Tibial artery (tissue), 4 donors: ENCODE measurements around the gene EIF2B5.
"Not testable (repeated sequence)": the region's sequence is repeated elsewhere in the genome, so short reads cannot be mapped to it uniquely, and the experiment has no call there.

ENCODE experiments used
- DNase-seq, 2 donors: peaks; one replicate each; pipeline ENCODE4 v3.0.0-alpha.2; 2019
- H3K27ac ChIP-seq, 2 donors: fragments of 200-600 bp; sonication (generic) in 1 of 2; 1 replicate in 1 of 2; 2 replicates in 1 of 2; pipeline ENCODE4 v1.5.1; 2018 to 2019; ENCODE audit warnings: mild to moderate bottlenecking in 1 of 2
- H3K27me3 ChIP-seq, 2 donors: fragments of 200-600 bp; sonication (generic) in 1 of 2; one replicate each; pipeline versions ENCODE4 v1.5.1 to v1.6.0; 2016 to 2019
- H3K36me3 ChIP-seq, 3 donors: fragments of 200-600 bp; sonication (generic) in 2 of 3; one replicate each; pipeline ENCODE4 v1.5.1; 2016 to 2019; ENCODE audit warnings: mild to moderate bottlenecking in 2 of 3
- H3K4me1 ChIP-seq, 4 donors: fragments of 200-600 bp; sonication (generic) in 2 of 4; 1 replicate in 3 of 4; 2 replicates in 1 of 4; pipeline ENCODE4 v1.5.1; 2016 to 2019
- H3K4me3 ChIP-seq, 2 donors: fragments of 200-600 bp; sonication (generic) in 1 of 2; 1 replicate in 1 of 2; 2 replicates in 1 of 2; pipeline ENCODE4 v1.5.1; 2018 to 2019; ENCODE audit warnings: mild to moderate bottlenecking in 2 of 2
- H3K9me3 ChIP-seq, 3 donors: fragments of 200-600 bp; sonication (generic) in 1 of 3; one replicate each; pipeline ENCODE4 v1.5.1; 2016 to 2019
- intact Hi-C: fragments of 100-400 bp; cut with DNase I; formaldehyde crosslinking; loops from one replicate; pipeline ENCODE4 v1.15.0; 2023; ENCODE audit warnings: low total_unique reads
- TF ChIP-seq, protein P1 (sequence below), 2 experiments: fragments of 200-600 bp in 1 of 2; fragments of 450-650 bp in 1 of 2; IDR thresholded peaks; one replicate each; pipeline ENCODE4 v1.5.1; 2017 to 2019; ENCODE audit warnings: antibody characterized with exemption in 2 of 2, mild to moderate bottlenecking in 1 of 2, moderate library complexity in 1 of 2

The EIF2B5 gene

DNA sequence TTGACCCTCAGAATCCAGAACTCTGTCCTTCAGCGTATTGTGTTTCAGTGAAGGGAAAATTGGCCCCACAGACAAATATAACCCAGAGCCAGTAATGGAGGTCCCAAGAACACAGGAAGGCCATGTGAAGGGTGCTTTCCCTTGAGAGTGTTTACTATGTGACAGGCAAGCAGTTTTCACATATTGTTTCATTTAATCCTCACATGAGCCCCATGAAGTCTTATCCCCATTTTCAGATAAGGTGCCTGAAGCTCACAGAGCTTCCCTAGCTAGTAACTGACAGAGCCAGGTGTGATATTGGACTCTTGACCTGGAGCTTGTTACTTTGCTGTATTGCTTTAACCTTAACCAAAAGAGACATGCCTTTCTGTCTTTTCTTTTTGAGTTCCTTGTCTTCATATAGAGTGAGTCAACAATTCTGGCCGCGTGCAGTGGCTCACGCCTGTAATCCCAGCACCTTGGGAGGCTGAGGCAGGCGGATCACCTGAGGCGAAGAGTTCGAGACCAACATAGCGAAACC lies 10.7 kb downstream of the EIF2B5 start:
- peaks cover 0 to 3% (median 0%) of the 10 kb centered on the region in 4 donors for H3K4me1 ChIP-seq
- no peaks in the 10 kb centered on the region for H3K9me3 ChIP-seq
- H3K4me3 ChIP-seq: no peak overlapping the region
- H3K27me3 ChIP-seq: no peaks in the 10 kb centered on the region
- intact Hi-C loops: no loop called here
- H3K36me3 ChIP-seq: peaks cover 58 to 63% (median 60%) of the 10 kb centered on the region in 3 donors
- TF ChIP-seq, protein P1, sequence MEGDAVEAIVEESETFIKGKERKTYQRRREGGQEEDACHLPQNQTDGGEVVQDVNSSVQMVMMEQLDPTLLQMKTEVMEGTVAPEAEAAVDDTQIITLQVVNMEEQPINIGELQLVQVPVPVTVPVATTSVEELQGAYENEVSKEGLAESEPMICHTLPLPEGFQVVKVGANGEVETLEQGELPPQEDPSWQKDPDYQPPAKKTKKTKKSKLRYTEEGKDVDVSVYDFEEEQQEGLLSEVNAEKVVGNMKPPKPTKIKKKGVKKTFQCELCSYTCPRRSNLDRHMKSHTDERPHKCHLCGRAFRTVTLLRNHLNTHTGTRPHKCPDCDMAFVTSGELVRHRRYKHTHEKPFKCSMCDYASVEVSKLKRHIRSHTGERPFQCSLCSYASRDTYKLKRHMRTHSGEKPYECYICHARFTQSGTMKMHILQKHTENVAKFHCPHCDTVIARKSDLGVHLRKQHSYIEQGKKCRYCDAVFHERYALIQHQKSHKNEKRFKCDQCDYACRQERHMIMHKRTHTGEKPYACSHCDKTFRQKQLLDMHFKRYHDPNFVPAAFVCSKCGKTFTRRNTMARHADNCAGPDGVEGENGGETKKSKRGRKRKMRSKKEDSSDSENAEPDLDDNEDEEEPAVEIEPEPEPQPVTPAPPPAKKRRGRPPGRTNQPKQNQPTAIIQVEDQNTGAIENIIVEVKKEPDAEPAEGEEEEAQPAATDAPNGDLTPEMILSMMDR (IDR thresholded peaks at IDR 0.05): no peak
- DNase-seq: no peak
- no peak overlapping the region for H3K27ac ChIP-seq

DNA sequence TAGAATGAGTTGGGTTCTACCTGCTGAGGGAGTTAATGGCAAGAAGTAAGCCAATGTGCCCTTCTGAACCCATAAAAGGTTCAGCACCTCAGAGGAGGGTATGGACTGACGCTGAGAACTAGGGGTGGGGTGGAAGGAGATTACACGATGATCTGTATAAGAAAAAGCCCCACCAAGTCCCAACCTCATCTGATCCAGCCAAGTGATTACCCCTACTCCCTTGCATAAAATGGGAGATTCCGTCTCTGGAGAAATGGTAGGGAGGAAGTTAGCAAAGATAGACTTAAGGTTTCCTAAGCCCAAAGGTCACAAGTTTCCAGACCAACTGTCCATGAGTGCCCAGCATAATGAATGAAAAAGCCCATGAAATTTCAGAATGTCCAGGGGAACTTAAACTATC lies 12.9 kb downstream of the EIF2B5 start:
- Histone ChIP-seq H3K36me3 (peaks cover 36 to 40% (median 37%) of the 10 kb centered on the region in 3 donors), H3K9me3 (no peaks in the 10 kb centered on the region), H3K4me1 (peaks cover 0 to 3% (median 0%) of the 10 kb centered on the region in 4 donors), H3K4me3 (no peak overlapping the region), H3K27ac (no peak overlapping the region), H3K27me3 (no peaks in the 10 kb centered on the region)
- TF ChIP-seq, protein P1 (IDR thresholded peaks at IDR 0.05): no peak
- no peak for DNase-seq
- intact Hi-C loops: no loop called here

DNA sequence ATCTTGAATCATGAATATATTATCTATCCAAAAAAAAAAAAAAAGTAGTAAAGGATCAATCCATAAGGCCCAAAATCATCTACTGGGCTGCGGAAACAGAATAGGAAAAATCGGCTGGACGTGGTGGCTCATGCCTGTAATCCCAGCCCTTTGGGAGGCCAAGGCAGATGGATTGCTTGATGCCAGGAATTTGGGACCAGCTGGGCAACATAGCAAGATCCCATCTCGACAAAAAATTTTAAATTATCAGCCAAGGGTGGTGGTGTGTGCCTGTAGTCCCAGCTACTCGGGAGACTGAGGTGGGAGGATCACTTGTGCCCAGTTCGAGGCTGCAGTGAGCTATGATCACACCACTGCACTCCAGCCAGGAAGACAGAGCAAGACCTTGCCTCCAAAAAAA lies 14.0 kb downstream of the EIF2B5 start:
- Histone ChIP-seq H3K4me1 (peaks cover 0 to 8% (median 2%) of the 10 kb centered on the region in 4 donors), H3K9me3 (no peaks in the 10 kb centered on the region), H3K27me3 (no peaks in the 10 kb centered on the region), H3K4me3 (no peak overlapping the region), H3K36me3 (peaks cover 25 to 30% (median 27%) of the 10 kb centered on the region in 3 donors), H3K27ac (no peak overlapping the region)
- DNase-seq: no peak
- TF ChIP-seq, protein P1 (IDR thresholded peaks at IDR 0.05): no peak
- intact Hi-C loops: no loop called here

DNA sequence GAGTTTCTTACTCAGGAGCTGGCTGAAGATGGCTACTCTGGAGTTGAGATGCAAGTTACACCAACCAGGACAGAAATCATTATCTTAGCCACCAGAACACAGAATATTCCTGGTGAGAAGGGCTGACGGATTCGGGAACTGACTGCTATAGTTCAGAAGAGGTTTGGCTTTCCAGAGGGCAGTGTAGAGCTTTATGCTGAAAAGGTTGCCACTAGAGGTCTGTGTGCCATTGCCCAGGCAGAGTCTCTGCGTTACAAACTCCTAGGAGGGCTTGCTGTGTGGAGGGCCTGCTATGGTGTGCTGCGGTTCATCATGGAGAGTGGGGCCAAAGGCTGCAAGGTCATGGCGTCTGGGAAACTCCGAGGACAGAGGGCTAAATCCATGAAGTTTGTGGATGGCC lies 14.6 kb downstream of the EIF2B5 start:
- peaks cover 0 to 15% (median 5%) of the 10 kb centered on the region in 4 donors for H3K4me1 ChIP-seq
- not testable (repeated sequence) for H3K27ac ChIP-seq, H3K27me3 ChIP-seq, H3K9me3 ChIP-seq, DNase-seq, H3K4me3 ChIP-seq
- intact Hi-C loops: loop anchor here (5.0 kb wide), 1 partner anchor 38 kb away; the partner anchor contains the start of gene ABCF3
- H3K36me3 ChIP-seq: peaks cover 19 to 23% (median 20%) of the 10 kb centered on the region in 3 donors

DNA sequence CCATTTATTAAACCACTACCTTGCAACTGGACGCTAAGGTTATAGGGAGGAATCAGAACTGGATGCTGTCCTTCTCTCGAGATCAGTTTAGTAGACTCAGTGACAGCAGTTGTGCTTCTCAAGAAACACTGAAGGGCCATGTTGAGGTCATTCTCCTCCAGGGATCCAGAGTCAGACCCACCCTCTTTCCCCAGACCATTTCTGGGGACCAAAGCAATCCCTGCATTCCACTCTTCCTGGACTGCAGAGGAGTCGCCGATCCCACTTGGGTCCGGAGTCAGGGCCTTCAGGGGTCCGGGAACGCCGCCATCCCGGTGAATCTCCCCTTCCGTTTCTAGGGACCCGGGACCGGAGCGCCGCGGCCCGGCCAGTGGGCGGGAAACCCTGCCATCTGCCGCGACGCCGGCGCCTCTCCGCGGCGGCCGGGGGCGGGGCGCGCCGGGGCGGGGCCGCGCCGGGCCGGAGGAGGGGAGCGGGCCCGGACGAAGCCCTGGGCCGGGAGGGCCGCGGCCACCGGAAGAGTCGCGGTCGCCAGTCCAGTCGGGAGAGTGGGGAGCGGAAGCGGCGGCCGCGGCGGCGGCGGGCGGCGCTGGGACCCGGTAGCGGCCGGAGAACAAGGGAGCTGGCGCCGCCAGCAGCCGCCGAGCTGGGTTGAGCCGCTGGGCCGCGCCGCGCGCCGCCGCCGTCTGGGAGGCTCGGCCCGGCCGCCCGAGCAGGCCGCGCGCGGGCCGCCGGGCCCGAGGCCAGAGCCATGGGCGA lies 19.9 kb downstream of the EIF2B5 start, which contains the start of gene DVL3:
DVL3 (plus strand) TSS at position 493 of the 759 bp plus-strand sequence; CDS start at position 752, 259 bp downstream.
- peak within 1 kb of the TSS; percentile 94 to 98 for H3K27ac ChIP-seq
- no peaks in the 10 kb centered on the region for H3K27me3 ChIP-seq
- no peaks in the 10 kb centered on the region for H3K36me3 ChIP-seq
- H3K9me3 ChIP-seq: no peaks in the 10 kb centered on the region
- H3K4me3 ChIP-seq: peak within 1 kb of the TSS; percentile 95 to 97
- intact Hi-C loops: loop anchor here (2.0 to 5.0 kb wide), 2 partner anchors 20 to 32 kb away; partner anchors contain the start of genes ABCF3 and AP2M1
- H3K4me1 ChIP-seq: peaks cover 0 to 52% (median 33%) of the 10 kb centered on the region in 4 donors
- TF ChIP-seq, protein P1 (IDR thresholded peaks at IDR 0.05): no peak
- DNase-seq: peak; percentile 68 to 87
